HepG2 (cell line): ENCODE measurements around the gene VPS26A. TPM values are rescaled to one million over a fixed set of nuclear protein-coding genes. Genes with fewer than 3 reads are reported as not detected.

ENCODE experiments used
- CBFB ChIP-seq: sonication (generic); formaldehyde crosslinking; IDR thresholded peaks from 2 replicates; pipeline ENCODE4 v1.4.0; 2020; ENCODE audit warnings: missing genetic modification reagents
- CEBPZ ChIP-seq: IDR thresholded peaks from 2 replicates; pipeline ENCODE4 v1.6.1; 2012; ENCODE audit warnings: low read length, improper control_type of control experiment
- DZIP1 ChIP-seq: sonication (generic); formaldehyde crosslinking; IDR thresholded peaks from 2 replicates; pipeline ENCODE4 v1.5.0; 2020; ENCODE audit warnings: mild to moderate bottlenecking, missing genetic modification reagents
- ETV5 ChIP-seq: IDR thresholded peaks from 2 replicates; pipeline ENCODE4 v1.6.1; 2018; ENCODE audit warnings: missing biosample characterization, missing genetic modification reagents, inconsistent platforms, borderline replicate concordance
- GATAD2A ChIP-seq: IDR thresholded peaks from 2 replicates; pipeline ENCODE4 v1.6.1; 2016
- GTF2F1 ChIP-seq: fragments of 150-350 bp; IDR thresholded peaks from 2 replicates; pipeline ENCODE4 v1.6.1; 2014; ENCODE audit warnings: low read length
- HDAC1 ChIP-seq: sonication (generic); formaldehyde crosslinking; IDR thresholded peaks from 2 replicates; pipeline ENCODE4 v1.5.1; 2020; ENCODE audit warnings: mild to moderate bottlenecking, missing genetic modification reagents
- HMG20B ChIP-seq: conservative IDR thresholded peaks from 2 replicates; pipeline ENCODE4 v1.6.1; 2016; ENCODE audit warnings: missing genetic modification reagents, missing compliant biosample characterization
- KDM6A ChIP-seq: IDR thresholded peaks from 2 replicates; pipeline ENCODE4 v1.6.1; 2016; ENCODE audit warnings: low read depth
- MAFG ChIP-seq: sonication (generic); formaldehyde crosslinking; IDR thresholded peaks from 2 replicates; pipeline ENCODE4 v1.5.1; 2020; ENCODE audit warnings: mild to moderate bottlenecking, missing genetic modification reagents
- MIXL1 ChIP-seq: IDR thresholded peaks from 2 replicates; pipeline ENCODE4 v1.6.1; 2016
- MXD1 ChIP-seq: sonication (generic); formaldehyde crosslinking; IDR thresholded peaks from 2 replicates; pipeline ENCODE4 v1.4.0; 2020; ENCODE audit warnings: mild to moderate bottlenecking, missing genetic modification reagents
- PATZ1 ChIP-seq: sonication (generic); formaldehyde crosslinking; IDR thresholded peaks from 2 replicates; pipeline ENCODE4 v1.4.0; 2020; ENCODE audit warnings: missing genetic modification reagents
- SPEN ChIP-seq: sonication (generic); formaldehyde crosslinking; IDR thresholded peaks from 2 replicates; pipeline ENCODE4 v1.5.1; 2020; ENCODE audit warnings: low read depth, mild to moderate bottlenecking, missing genetic modification reagents
- USF2 ChIP-seq, 2 experiments: sonication (generic) in 1 of 2; formaldehyde crosslinking in 1 of 2; IDR thresholded peaks; 2 replicates each; pipeline versions ENCODE4 v1.5.1 to v1.6.1; 2011 to 2020; ENCODE audit warnings: borderline replicate concordance in 1 of 2, low read depth in 1 of 2, low read length in 1 of 2, mild to moderate bottlenecking in 1 of 2, missing genetic modification reagents in 1 of 2, moderate library complexity in 1 of 2
- ZFP36 ChIP-seq: fragments of 150-350 bp; IDR thresholded peaks from 2 replicates; pipeline ENCODE4 v1.6.1; 2018; ENCODE audit warnings: borderline replicate concordance, low read length, low read depth; ENCODE audit not compliant: partially characterized antibody
- ZNF749 ChIP-seq: sonication (generic); formaldehyde crosslinking; IDR thresholded peaks from 2 replicates; pipeline ENCODE4 v1.8.0; 2022; ENCODE audit warnings: mild to moderate bottlenecking, missing genetic modification reagents, moderate library complexity, borderline replicate concordance
- polyA plus RNA-seq, 8 experiments: library from polyadenylated mRNA; depleted of rRNA in 3 of 8; stranded (reverse) in 7 of 8; unstranded in 1 of 8; fragments of >200 nt; fragmentation: Illumina TruSeq in 4 of 8; extraction: Trizol in 4 of 8; gene quantifications; 2 replicates each; pipeline versions ENCODE4 v1.2.1 to v1.2.3, GENCODE V29; 2011 to 2016; ENCODE audit warnings: low read depth in 4 of 8, missing spikeins in 1 of 8, mixed read lengths in 1 of 8; ENCODE audit not compliant: insufficient read depth in 1 of 8
- total RNA-seq, 5 experiments: library from RNA; depleted of rRNA; stranded (reverse); fragments of >200 nt; fragmentation: Illumina TruSeq; extraction: Trizol; gene quantifications; 2 replicates each; pipeline ENCODE4 v1.2.3, GENCODE V29; 2016; ENCODE audit warnings: low read depth in 1 of 5

The VPS26A gene
- total and polyA plus RNA-seq, 2 of the 13 experiments (the other 11 are each of a cell fraction or from before 2014, with no cell fraction given), result 12.9 to 32.6 TPM

- TF ChIP-seq HDAC1 (peak; percentile 28; the same call in 1 of the 2 replicates), PATZ1 (peak; percentile 73; the same call in 1 of the 2 replicates), GTF2F1 (0 out of 2 replicates have a peak, but pooled peaks have one; percentile 36), ZNF749 (CRISPR knock-in tag) (no peak), CEBPZ (no peak), KDM6A (CRISPR knock-in tag) (no peak), GATAD2A (CRISPR knock-in tag) (peak; percentile 27), CBFB (peak; percentile 51; the same call in 1 of the 2 replicates), USF2 (IDR thresholded peaks at IDR 0.05; ENCODE audit: low read depth, low read length) (peak; percentile 98), USF2 (CRISPR knock-in tag; IDR thresholded peaks at IDR 0.05; ENCODE audit: borderline replicate concordance) (peak; percentile 94; the same call in 1 of the 2 replicates), SPEN (no peak; the same call in none of the 2 replicates), ZFP36 (no peak), DZIP1 (CRISPR knock-in tag) (0 out of 2 replicates have a peak, but pooled peaks have one; percentile 3), MAFG (CRISPR knock-in tag) (no peak), MXD1 (CRISPR knock-in tag) (peak; percentile 56; the same call in 1 of the 2 replicates), ETV5 (CRISPR knock-in tag) (no peak), MIXL1 (CRISPR knock-in tag) (peak; percentile 69; the same call in 1 of the 2 replicates), HMG20B (CRISPR knock-in tag) (no peak)
Measured at GRCh38 chr10:69123747-69124562, at the start of gene VPS26A (continued).
